SK-MEL-5 (cell line): Measurements from ENCODE around the gene PTPRM. TPM values are rescaled to one million over a fixed set of nuclear protein-coding genes. Genes with fewer than 3 reads are reported as not detected.

ENCODE experiments used
- DNase-seq: peaks from one replicate; pipeline ENCODE4 v3.0.0-alpha.2; 2016; ENCODE audit warnings: low read depth, low spot score
- in situ Hi-C: cut with HindIII; loops from 2 replicates; pipeline ENCODE4 v1.10.0; 2016; ENCODE audit warnings: low sequenced_read_pairs, high pct_unique_total_duplicates, low pct_unique_long_range_greater_than_20kb
- total RNA-seq: library from RNA; depleted of rRNA; stranded (reverse); fragments of >200 nt; shearing (Covaris generic); gene quantifications from 2 replicates; pipeline ENCODE4 v1.2.3, GENCODE V29; 2014

Gene PTPRM
- total RNA-seq, 1 experiment from 2014 or later: 43.7 TPM

DNA sequence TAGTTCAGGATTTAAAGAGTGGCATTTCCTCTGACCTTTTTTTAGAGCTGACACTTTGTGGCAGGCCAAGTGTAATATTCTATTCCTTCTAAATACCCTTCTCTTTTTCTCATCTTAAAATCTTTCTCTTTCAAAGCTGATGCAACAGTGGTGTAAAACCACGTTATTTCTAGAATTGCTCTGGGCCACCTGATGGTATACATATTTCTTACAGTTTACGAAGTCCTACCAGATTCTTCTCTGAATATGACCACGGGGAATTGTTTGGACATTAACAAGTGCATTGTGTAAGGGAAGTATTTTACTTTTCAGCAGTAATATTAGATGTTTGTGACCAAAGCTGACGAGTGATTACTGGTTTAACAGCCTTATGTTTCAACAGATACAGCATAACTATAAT lies 109.9 kb downstream of the PTPRM start:
- no peak for DNase-seq
- in situ Hi-C loops: no loop called here

DNA sequence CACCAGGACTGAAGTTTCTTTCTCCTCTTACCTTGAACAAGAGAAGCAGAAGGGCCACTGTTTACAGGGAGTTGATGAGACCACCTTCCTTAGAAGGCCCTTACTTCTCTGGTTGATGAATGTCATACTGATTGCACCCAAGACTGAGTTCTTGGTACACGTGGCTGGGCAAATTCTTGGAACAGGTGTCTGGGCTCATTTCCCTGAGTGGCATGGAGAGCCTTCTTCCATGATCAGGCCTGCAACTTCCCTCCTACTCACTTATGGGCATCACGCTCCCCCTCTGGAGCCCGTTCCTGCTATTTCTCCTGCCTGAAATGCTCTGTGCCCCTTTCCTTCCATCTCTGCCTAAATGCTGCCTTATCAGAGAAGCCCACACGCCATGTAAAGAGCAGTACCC lies 110.3 kb downstream of the PTPRM start:
- in situ Hi-C loops: no loop called here
- DNase-seq: no peak

DNA sequence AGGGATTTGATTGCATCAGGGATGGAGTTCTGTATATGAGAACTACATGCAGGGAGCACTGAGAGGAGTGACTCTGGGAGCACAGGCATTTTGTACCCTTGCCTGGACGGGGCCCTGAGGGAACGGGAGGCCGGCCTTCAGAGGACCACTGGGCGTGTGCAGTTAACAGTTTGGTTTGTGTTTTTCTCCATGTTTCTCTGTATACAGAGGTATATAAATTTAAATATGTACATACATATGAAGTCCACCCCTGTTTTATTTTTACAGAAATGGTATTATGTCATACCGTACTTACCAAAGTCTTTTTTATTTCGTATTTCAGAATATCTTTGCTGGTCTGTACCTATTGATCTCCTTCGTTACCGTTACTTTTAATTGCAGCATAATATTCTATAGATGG lies 111.3 kb downstream of the PTPRM start:
- no peak for DNase-seq
- in situ Hi-C loops: no loop called here

DNA sequence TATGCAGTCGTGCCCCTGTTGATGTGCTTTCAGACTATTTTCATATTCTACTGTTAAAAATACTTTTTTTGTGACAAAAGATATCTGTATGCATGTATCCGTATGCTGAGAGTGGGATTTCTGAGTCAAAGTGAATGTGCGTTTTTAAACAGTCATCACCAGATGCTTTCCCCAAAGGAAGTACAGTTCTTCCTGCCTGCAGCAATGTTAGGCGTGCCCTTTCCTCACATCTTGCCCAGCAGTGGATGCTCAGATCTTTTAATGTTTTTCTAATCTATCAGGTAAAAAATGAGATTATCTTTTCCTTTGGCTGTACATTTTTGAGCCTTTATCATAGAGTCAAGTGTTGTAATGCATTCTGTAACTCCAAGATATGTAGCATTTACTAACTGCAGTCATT lies 111.7 kb downstream of the PTPRM start:
- no peak for DNase-seq
- in situ Hi-C loops: no loop called here

DNA sequence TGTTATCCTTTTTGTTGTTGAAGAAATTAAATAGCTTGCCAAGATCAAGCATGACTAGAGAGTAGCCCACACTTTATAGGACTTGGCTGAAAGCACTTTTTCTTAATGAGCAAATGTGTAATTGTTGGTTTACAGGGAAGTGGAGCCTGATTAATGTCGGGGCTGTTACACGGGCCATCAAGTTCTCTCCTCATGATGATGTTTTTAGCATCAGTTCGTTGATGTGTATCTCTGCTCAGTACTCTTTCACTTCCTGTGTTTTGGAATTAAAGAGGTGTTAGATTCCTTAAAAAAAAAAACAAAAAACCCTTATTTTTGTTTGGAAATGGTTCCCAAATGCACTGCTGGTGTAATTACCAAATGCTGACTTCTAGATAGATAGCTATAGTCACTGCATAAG lies 114.2 kb downstream of the PTPRM start:
- in situ Hi-C loops: no loop called here
- DNase-seq: no peak

DNA sequence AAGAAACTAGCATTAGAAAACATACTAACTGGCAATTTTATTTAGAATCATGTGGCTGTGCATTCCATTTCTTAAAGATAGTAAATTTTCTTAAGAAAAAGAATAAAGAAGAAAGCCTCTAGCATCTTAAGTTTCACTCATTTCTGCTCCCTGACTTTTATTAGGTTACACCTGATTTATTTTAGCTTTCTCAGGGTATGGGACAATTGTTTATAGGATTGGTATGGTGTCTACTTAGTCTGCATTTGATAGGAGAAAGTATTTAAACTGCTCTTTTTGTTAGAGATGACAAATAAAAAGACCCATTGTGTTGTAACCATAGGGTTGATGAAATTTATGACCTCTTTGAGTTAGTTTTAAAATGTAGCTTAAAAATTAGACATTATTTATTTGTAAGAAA lies 115.2 kb downstream of the PTPRM start:
- no peak for DNase-seq
- in situ Hi-C loops: no loop called here

DNA sequence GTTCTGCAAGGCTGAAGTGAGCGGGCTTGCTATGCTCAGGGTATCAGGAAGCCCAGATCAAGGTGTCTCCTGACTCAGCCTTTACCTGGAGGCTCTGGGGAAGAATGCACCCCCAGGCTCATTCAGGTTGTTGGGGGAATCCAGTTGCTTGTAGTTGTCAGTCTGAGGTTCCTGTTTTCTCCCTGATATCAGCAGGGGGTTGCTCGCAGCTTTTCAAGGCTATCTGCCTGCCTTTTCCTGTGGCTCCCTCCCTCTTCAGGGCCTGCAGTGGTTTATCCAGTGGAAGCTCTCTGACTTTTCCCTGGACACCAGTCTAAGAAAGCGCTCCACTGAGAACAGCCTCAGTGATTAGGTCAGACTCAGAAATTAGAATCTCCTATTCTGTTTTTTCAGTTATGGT lies 116.6 kb downstream of the PTPRM start:
- in situ Hi-C loops: no loop called here
- DNase-seq: no peak

DNA sequence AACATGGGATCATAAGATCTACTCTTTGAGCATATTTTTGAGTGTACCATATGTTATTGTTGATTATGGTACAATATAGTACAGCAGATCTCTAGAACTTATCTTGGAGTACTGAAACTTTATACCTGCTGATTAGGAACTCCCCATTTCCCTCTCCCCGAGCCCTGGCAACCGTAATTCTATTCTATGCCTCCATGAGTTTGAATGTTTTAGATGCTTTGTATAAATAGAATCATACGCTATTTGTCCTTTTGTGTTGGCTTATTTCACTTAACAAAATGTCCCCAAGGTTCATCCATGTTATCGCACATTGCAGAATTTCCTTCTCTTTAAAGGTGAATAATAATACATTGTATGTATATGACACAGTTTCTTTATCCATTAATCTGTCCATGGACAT lies 117.2 kb downstream of the PTPRM start:
- in situ Hi-C loops: no loop called here
- DNase-seq: no peak

DNA sequence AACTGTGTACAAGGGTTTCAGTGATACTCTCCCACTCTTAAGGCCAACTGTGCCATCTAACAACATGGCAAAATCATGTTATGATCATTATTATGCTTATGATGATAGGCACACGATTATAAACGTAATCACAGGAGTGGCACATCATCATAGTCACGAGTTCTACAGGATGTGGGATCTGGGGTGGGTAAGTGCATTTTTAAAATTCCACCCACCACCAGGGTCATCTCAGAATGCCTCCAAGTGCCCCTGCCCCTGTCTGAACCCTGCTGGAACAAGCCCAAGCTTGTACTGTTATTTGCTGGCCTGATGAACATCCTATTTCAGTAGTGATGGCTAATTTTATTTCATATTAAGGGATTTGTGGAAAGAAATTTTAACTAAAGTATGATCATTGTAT lies 117.8 kb downstream of the PTPRM start:
- in situ Hi-C loops: no loop called here
- DNase-seq: peak; percentile 6

DNA sequence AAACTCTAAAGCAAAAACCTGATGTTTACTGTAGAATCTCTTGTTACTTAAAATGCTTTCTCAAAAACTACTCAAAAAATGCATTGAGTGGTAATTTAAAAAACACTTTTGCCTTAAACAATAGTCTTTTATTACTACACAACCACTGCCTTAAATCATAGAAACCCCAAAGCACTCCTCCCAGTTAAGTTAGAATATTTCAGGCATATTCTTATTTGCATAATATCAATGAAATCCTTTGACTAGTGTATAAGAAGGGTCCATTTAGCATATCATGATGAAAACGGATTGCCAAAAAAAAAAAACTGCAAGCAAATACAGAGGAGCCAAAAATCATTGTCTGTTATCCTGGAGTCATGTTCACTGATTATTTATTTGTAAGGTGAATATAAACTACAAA lies 119.2 kb downstream of the PTPRM start:
- in situ Hi-C loops: no loop called here
- peak; percentile 14 for DNase-seq

DNA sequence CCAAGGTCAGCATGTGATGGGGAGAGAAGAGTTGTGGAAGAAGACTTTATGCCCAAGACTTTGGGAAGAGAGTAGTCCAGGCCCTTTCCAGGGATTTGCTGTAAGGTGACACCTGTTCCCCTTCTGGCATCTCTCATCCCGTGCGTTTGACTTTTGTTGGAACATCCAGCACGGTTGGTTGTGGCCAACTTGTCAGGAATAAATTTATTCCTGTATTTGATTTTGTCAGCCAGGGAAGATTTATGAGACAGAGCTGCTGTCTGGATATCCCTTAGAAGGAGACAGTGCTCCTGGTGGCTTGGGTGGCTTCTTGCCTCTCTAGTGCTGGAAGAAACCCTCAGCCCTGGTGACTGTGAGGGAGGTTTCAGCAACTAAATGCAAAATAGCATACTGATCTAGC lies 121.5 kb downstream of the PTPRM start:
- in situ Hi-C loops: no loop called here

DNA sequence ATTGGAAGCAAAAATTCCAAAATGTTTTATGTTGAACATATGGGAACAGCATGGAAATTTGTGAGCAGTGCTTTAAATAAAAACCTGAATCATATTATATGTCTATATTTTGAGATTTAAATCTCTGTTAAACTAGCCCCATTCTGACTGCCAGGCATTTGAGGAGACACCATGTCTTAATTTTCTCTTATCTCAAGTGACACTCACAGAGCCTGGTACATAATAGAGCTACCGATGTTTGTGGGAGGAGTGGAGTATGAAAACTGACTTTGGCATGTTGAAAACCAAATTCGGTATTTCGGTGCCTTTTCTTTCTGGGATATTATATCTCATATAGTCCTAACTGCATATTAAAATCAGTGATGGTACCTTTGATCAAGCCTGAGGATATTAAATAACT lies 124.1 kb downstream of the PTPRM start:
- in situ Hi-C loops: no loop called here
- DNase-seq: no peak

More for the DNA sequence above, 121.5 kb downstream of the PTPRM start:
- no peak for DNase-seq

DNA sequence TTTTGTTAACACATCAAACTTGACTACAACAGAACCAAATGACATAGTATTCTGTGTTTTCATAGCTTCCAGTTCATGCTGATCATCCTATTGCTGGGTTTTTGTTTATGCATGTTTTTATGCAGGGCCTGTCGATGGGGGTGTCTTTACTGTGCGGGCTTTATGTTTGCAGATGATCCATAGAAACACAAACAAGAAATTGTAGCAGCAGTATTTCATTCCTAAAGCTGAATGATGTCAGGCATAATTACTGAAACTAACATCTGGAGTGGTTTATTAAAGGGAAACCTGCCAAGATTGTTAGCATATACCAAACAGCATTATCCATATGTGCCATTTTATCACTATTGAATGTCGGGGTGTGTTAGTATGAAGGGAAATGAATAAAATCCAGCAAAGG lies 129.7 kb downstream of the PTPRM start:
- no peak for DNase-seq
- in situ Hi-C loops: no loop called here

DNA sequence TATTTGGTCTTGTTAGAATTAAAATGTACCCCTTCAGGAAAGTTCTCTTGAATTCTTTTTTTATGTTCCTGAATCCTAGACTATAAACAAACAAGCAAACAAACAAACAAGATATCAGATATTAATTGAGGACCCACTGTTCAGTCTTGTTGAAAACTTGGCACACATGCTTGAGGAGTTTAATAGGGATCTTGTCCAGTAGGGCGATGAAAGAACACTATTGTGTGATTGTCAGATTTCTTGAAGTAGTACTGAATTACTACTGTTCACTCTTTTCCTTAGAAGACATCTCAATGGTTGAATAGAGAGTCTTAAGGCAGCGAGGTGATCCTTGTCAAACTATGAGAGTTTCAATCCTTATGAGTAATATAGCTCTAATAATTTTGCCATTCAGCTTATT lies 130.2 kb downstream of the PTPRM start:
- DNase-seq: peak; percentile 72
- in situ Hi-C loops: no loop called here

DNA sequence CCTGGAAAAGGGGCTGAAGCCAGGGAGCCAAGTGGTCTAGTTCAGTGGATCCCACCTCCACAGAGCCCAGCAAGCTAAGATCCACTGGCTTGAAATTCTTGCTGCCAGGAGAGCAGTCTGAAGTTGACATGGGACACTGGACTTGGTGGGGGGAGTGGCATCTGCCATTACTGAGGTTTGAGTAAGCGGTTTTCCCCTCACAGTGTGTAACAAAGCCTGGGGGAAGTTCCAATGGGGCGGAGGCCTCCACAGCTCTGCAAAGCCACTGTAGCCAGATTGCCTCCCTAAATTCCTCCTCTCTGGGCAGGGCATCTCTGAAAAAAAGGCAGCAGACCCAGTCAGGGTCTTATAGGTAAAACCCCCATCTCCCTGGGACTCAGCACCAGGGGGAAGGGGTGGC lies 144.4 kb downstream of the PTPRM start:
- in situ Hi-C loops: no loop called here
- no peak for DNase-seq

DNA sequence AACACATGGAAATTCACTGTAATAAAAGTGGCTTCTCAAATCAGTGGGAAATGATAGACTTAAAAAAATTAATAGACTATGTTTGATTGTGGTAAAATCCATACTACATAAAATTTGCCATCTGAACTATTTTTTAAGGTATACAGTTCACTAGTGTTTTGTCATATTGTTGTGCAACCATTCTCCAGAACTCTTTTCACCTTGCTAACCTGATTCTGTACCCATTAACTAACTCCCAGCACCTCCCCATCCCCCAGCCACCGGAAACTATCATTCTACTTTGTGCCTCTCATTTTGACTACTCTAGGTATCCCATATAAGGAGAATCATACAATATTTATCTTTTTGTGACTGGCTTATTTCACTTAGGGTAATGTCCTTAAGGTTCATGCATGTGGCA lies 153.3 kb downstream of the PTPRM start:
- no peak for DNase-seq
- in situ Hi-C loops: no loop called here

DNA sequence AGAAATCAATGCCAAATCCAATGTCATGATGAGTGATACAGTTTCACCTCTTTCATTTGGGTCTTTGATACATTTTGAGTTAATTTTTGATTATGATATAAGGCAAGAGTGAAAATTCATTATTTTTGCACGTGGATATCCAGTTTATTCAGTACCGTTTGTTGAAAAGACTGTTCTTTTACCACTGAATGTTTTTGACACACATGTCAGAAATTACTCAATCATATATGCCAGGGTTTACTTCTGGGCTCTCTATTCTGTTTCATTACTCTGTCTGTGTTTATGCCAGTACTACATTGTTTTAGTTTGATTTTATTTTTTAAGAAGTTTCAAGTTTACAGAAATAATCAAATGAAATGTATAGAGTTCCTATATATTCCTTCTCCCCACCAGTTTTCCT lies 154.4 kb downstream of the PTPRM start:
- DNase-seq: no peak
- in situ Hi-C loops: no loop called here

DNA sequence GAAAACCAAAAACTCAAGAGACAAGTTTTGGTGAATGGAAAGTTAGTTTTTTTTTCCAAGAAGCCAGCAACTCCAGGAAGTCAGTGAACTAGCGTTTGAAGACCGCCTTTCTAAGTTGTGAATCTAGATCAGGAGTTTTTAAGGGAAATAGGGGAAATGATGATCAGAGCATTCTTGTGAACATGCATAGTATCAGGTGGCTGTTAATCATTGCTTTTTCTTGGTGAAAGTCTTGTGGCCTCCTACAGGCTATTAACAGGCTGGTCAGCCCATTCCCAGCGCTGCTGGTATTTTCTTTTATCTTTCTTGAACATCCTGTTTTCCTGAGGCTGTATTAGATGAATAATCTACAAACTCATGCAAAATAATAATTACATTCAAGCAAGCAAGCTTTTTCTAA lies 155.8 kb downstream of the PTPRM start:
- no peak for DNase-seq
- in situ Hi-C loops: no loop called here

DNA sequence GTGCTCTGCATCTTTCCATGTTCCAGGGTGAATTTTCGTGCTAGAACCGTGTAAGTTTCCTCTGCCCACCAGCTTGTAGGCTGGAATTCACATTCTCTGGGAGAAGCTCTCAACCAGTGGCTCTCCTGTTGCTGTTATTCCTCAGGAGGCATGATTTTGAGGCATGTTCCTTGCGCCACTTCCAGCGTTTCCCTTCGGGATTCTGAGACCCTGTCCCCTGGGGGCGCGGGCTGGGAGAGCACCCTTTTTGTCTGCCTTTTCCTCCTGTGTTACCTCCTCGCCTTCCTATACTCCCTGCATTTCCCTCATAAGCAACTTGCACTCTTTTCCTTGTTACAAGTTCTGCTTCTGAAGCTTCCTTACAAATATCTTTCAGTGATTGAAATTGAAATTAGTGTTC lies 156.4 kb downstream of the PTPRM start:
- in situ Hi-C loops: no loop called here

DNA sequence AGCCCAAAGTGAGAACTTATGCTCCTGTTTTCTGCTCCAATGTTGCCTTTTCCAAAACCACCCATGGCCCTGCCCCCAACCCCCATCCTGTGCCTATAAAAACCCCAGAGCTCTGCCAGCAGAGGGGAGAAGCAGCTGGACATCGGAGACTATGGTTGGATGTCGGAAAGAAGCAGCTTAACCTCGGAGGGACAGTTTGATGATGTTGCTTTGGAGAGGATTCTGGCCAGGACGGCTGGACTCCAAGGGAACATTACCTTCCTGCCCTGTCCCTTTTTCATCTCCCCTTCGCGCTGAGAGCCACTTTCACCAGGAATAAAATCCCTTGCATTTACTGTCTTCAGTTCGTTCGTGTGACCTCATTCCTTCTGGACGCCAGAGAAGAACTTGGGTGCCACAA lies 158.4 kb downstream of the PTPRM start:
- no peak for DNase-seq
- in situ Hi-C loops: no loop called here

More for the DNA sequence above, 156.4 kb downstream of the PTPRM start:
- DNase-seq: no peak
